ENCODE measurements around the gene LHX5. TPM values are rescaled to one million over a fixed set of nuclear protein-coding genes. Genes with fewer than 3 reads are reported as not detected.

LHX5 gene
- total RNA-seq, 2 donors from 2014 or later: not detected

DNA sequence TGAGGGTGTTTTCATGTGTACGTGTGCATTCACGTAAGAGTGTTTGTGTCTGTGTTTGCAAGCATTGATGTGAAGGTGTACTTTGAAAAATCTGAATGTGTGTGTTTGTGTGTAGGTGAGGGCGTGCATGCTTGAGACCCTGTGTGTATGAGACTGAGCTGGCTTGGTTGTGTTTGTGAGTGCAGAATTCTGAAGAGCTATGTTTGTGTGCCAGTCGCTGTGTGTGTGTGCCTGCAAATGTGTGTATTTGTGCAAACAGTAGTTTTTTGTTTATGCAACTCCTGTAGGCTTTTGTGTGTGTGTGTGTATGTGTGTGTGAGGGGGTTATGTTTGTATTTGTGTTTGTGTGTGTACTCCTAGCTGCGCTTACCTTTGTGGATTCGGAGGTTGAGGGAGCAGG is 1.7 kb upstream of the LHX5 start:
- Histone ChIP-seq H3K27ac (no peak overlapping the region), H3K4me1 (peaks cover 0 to 4% of the 10 kb centered on the region in 2 donors), H3K4me3 (no peak overlapping the region), H3K36me3 (no peaks in the 10 kb centered on the region), H3K9me3 (no peaks in the 10 kb centered on the region), H3K27me3 (peaks cover 26 to 55% of the 10 kb centered on the region in 2 donors)
- DNase-seq (ENCODE audit: low spot score): no peak
- TF ChIP-seq, protein P1, sequence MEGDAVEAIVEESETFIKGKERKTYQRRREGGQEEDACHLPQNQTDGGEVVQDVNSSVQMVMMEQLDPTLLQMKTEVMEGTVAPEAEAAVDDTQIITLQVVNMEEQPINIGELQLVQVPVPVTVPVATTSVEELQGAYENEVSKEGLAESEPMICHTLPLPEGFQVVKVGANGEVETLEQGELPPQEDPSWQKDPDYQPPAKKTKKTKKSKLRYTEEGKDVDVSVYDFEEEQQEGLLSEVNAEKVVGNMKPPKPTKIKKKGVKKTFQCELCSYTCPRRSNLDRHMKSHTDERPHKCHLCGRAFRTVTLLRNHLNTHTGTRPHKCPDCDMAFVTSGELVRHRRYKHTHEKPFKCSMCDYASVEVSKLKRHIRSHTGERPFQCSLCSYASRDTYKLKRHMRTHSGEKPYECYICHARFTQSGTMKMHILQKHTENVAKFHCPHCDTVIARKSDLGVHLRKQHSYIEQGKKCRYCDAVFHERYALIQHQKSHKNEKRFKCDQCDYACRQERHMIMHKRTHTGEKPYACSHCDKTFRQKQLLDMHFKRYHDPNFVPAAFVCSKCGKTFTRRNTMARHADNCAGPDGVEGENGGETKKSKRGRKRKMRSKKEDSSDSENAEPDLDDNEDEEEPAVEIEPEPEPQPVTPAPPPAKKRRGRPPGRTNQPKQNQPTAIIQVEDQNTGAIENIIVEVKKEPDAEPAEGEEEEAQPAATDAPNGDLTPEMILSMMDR (IDR thresholded peaks at IDR 0.05): no peak

DNA sequence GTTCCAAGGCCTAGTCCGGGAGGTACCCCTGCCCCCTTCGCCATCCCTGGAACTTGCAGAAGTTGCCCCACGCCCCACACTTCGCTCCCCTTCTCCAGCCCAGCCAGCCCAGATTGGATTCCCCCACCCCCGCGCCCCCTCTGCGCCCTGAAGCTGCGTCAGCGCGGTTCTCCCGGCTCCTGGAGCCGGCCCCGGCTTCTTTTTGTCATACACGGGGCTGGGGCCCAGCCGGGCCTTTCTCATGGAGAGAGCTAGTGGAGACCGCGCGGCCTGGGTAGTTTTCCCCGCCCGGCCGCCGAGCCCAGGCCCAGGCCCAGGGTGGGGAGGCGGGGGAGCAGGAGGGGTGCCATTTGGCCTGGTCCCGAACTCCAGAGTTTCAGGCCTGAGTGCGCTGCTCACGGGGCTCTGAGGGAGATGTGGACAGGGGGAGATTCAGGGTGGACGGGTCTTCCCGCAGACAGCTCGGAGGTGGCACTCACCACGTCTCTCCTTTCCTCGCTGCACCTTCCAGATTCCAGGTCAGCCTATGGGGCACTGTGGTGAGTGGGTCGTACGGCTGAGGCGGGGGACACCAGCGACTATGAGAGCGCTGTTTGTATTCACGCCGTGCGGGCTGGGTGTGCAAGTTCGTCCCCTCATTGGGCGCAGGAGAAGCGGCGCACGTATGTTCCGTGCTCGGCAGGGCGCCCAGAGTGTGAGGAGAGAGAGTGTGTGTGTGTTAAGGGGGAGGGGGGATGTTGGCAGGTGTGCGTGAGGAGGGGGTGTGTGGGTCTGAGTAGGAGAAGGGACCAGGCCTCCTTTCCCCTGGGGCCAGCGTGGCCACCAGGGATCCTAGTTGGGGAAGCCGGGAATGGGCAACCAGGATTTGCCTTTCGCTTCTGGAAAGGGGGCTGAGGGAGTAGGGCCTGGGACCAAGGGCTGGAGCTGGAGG is 785 bp upstream of the LHX5 start:
- no peak for DNase-seq (ENCODE audit: low spot score)
- H3K36me3 ChIP-seq: no peaks in the 10 kb centered on the region
- no peaks in the 10 kb centered on the region for H3K9me3 ChIP-seq
- TF ChIP-seq, protein P1 (IDR thresholded peaks at IDR 0.05): no peak
- peaks cover 29 to 55% of the 10 kb centered on the region in 2 donors for H3K27me3 ChIP-seq
- no peak overlapping the region for H3K27ac ChIP-seq
- H3K4me3 ChIP-seq: no peak overlapping the region
- H3K4me1 ChIP-seq: peaks cover 0 to 14% of the 10 kb centered on the region in 2 donors

DNA sequence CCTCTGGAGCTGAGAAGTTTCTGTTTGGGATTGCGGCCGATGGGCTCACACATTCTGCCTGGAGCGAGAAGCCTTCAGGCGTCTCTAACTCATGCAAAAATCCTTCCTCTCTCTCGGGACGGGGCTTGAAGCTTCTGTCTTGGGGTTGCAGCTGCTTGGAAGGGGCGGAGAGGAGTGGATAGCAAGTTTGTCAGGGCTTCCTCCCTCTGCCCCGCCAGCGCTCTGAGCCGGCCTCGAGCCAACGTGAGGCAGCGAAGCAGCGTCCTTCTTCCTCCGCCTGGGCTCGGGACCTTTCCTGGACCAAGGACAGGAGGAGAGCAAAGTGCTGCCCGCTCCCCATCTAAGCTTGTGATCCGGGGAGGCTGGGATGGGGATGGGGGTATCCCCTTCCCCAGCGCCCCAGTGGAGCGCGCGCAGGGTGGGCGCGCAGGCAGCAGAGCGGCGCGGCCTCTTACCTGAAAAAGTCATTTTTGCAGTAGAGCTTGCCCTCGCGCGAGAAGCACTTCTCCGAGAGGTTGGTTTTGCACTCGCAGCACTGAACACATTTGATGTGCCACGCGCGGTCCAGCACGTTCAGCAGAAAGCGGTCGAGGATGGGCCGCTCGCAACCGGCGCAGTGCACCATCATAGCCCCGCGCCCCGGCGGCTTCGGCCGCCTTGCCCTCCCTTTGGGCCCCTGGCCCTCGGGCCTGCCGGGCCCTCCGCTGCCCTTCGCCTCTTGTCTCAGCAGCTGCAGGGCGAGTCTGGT is 626 bp downstream of the LHX5 start:
- H3K27me3 ChIP-seq: peaks cover 32 to 66% of the 10 kb centered on the region in 2 donors
- H3K4me1 ChIP-seq: peaks cover 0 to 20% of the 10 kb centered on the region in 2 donors
- no peaks in the 10 kb centered on the region for H3K36me3 ChIP-seq
- no peak overlapping the region for H3K27ac ChIP-seq
- no peak overlapping the region for H3K4me3 ChIP-seq
- H3K9me3 ChIP-seq: no peaks in the 10 kb centered on the region
- no peak for DNase-seq (ENCODE audit: low spot score)
- TF ChIP-seq, protein P1 (IDR thresholded peaks at IDR 0.05): no peak

DNA sequence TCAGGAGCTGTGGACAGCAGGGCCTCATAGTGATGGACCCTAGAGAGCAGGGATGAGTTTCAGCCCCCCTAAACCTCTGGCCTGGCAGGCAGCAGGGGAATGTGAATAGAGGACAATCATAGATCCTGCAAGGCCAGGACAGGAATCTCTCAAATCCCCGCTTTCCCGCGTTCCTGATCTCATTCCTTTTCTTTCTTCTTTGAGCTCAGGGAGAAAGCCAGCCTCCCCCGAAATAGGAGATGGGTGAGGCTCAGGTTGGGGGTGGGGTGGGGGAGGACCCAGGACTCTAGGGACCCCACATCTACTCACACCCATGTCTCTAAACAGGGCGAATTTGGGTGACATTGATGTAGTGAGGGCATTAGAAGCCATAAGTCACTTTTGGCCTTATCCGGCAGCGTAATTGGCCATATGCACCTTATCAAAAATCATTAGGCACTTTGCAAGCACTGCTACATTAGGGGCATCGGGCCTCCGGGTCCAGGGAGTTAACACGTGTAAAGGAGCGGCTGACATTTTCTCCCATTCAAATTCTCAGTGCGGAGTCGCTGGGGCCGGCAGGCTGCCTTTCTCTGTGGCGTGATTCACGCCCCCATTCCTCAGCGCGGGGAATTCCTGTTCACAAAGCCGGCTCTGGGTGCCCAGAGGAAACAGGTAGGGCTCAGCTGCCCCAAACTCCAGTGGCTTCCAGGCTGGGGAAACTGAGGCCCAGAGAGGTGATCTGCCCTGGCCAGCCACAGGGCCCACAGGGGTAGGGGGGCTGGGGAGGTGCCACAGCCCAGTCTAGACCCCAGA is 1.5 kb downstream of the LHX5 start:
- Histone ChIP-seq H3K27me3 (peaks cover 36 to 70% of the 10 kb centered on the region in 2 donors), H3K9me3 (no peaks in the 10 kb centered on the region), H3K4me3 (no peak overlapping the region), H3K27ac (no peak overlapping the region), H3K4me1 (peaks cover 0 to 29% of the 10 kb centered on the region in 2 donors), H3K36me3 (no peaks in the 10 kb centered on the region)
- TF ChIP-seq, protein P1 (IDR thresholded peaks at IDR 0.05): no peak
- DNase-seq (ENCODE audit: low spot score): no peak

DNA sequence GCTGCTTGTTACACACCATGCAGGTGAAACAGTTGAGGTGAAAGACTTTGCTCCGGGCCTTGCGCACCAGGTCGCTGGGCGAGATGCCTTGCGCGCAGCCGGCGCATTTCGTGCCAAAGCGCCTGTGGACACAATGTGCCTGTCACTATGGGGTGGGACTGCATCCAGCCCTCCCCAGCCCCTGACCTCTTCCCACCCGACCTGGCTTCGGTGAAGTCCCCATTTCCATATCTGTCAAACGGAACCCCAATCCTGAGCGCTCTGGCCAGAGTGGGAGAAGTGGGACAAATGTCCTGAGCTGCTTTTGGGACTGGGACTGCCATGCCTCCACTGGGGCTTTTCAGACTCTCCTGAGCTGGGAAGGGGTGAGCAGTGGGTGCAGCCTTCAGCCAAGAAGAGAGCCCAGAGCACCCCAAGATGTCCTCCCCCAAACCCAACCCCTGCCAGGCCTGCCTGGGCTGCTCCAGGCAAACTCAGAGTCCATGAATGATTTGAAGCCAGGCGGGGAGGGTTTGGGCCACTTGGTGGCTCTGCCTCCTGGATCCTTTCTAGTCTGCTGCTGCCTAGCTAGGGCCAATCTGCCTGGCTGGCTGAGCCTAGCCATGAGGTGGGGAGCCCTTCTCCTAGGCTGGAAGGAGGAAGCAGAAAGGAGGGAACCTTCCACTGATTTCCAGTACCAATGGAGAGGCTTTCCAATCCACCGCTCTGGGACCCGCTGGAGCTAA is 2.3 kb downstream of the LHX5 start:
- DNase-seq (ENCODE audit: low spot score): no peak
- H3K4me3 ChIP-seq: no peak overlapping the region
- TF ChIP-seq, protein P1 (IDR thresholded peaks at IDR 0.05): no peak
- no peaks in the 10 kb centered on the region for H3K9me3 ChIP-seq
- peaks cover 0 to 36% of the 10 kb centered on the region in 2 donors for H3K4me1 ChIP-seq
- H3K36me3 ChIP-seq: no peaks in the 10 kb centered on the region
- peaks cover 35 to 73% of the 10 kb centered on the region in 2 donors for H3K27me3 ChIP-seq
- H3K27ac ChIP-seq: no peak overlapping the region

All from right atrium auricular region (tissue), 2 donors.